Measurements from ENCODE around the gene JUND. TPM values are rescaled to one million over a fixed set of nuclear protein-coding genes. Genes with fewer than 3 reads are reported as not detected.

The JUND gene
- total and polyA plus RNA-seq, 2 of the 8 experiments (the other 6 are each of a cell fraction or from before 2014, with no cell fraction given): 54.0 to 77.5 TPM

DNA sequence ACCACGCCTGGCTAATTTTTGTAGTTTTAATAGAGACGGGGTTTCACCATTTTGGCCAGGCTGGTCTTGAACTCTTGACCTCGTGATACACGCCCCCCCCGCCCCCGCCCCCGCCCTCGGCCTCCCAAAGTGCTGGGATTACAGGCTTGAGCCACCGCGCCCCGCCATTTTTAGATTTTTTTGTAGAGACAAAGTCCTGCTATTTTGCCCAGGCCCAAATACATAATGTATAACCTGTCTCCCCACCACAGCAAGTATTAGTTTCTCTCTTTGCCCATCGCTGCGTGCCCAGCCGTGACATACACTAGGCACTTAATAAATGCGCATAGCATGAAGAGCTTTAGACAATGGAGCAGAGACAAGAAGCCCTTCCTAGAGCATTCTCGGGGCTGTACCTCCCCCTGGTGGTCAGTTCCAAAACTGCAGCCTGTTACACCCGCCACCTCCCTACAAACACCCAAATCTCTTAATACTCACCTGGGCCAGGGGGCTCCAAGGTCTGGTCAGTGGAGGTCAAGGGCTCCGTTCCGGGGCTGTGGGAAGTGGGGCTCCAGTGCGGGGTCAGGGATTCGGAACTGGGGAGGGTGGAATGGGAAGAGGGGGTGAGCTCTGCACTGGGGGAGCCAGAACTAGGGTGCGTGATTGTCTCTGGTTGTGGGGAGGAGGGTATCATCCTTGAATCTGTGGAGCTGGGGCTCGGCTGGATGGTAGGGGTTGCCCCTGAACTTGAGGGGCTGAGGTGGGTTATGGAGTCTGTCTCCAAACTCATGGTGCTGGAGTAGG, 29.6 kb downstream of the JUND start (continued):
- peak; percentile 86 to 96 (median 93) for TF ChIP-seq CTCF (IDR thresholded peaks at IDR 0.05; ENCODE audit: control extremely low read depth in 1 of 3, insufficient read depth in 1 of 3, low read depth in 1 of 3, low read length in 3 of 3)
- 0 out of 2 replicates have a peak, but pooled peaks have one; percentile 26 for TF ChIP-seq CHD2 (IDR thresholded peaks at IDR 0.05; ENCODE audit: low read length)
- TF ChIP-seq NRF1 (IDR thresholded peaks at IDR 0.05; ENCODE audit: low read depth, low read length): no peak
- no peak for TF ChIP-seq CREB1 (IDR thresholded peaks at IDR 0.05)
- TF ChIP-seq SRF (IDR thresholded peaks at IDR 0.05; ENCODE audit: low read depth, low read length): no peak
- no peak for TF ChIP-seq SIN3A (conservative IDR thresholded peaks at IDR 0.05 in 1 of 2, IDR thresholded peaks at IDR 0.05 in 1 of 2; ENCODE audit: low read depth in 1 of 2, low read length in 2 of 2)
- no peak for TF ChIP-seq POLR2A (IDR thresholded peaks at IDR 0.05; ENCODE audit: control extremely low read depth in 1 of 2, low read depth in 2 of 2, low read length in 2 of 2)
- TF ChIP-seq, protein P1, sequence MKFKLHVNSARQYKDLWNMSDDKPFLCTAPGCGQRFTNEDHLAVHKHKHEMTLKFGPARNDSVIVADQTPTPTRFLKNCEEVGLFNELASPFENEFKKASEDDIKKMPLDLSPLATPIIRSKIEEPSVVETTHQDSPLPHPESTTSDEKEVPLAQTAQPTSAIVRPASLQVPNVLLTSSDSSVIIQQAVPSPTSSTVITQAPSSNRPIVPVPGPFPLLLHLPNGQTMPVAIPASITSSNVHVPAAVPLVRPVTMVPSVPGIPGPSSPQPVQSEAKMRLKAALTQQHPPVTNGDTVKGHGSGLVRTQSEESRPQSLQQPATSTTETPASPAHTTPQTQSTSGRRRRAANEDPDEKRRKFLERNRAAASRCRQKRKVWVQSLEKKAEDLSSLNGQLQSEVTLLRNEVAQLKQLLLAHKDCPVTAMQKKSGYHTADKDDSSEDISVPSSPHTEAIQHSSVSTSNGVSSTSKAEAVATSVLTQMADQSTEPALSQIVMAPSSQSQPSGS (IDR thresholded peaks at IDR 0.05; ENCODE audit: low read length): peak; percentile 40; the same call in 1 of the 2 replicates
- 0 out of 2 replicates have a peak, but pooled peaks have one; percentile 22 for TF ChIP-seq POU5F1 (IDR thresholded peaks at IDR 0.05; ENCODE audit: low read depth, low read length)
- TF ChIP-seq KDM4A (IDR thresholded peaks at IDR 0.05; ENCODE audit: low read depth, low read length, severe bottlenecking): no peak
- no peak for TF ChIP-seq SAP30 (IDR thresholded peaks at IDR 0.05; ENCODE audit: insufficient read depth, insufficient replicate concordance, low read length)
- no peak for TF ChIP-seq CHD1 (IDR thresholded peaks at IDR 0.05; ENCODE audit: low read depth, low read length)
- TF ChIP-seq RAD21 (IDR thresholded peaks at IDR 0.05 in 1 of 2, conservative IDR thresholded peaks at IDR 0.05 in 1 of 2; ENCODE audit: low read depth in 2 of 2, low read length in 2 of 2): peak; percentile 99

Measured in H1 (cell line).